Left lung (tissue), 10 donors: Measurements from ENCODE around the gene HNRNPA0. TPM values are rescaled to one million over a fixed set of nuclear protein-coding genes. Genes with fewer than 3 reads are reported as not detected.

Experiments
- ATAC-seq: fragments of 200-7000 bp; cut with Tn5 transposase; one replicate; pipeline ENCODE4 v1.9.1; 2020; ENCODE audit warnings: moderate library complexity
- DNase-seq, 4 donors: peaks; one replicate each; pipeline ENCODE4 v3.0.0-alpha.2; 2013 to 2020
- H3K27ac ChIP-seq, 2 donors: fragments of 200-600 bp; sonication (generic) in 1 of 2; one replicate each; pipeline versions ENCODE4 v1.5.0 to v1.8.0; 2020 to 2021
- H3K27me3 ChIP-seq, 2 donors: fragments of 200-600 bp; sonication (generic) in 1 of 2; one replicate each; pipeline versions ENCODE4 v1.5.0 to v1.8.0; 2020 to 2021
- H3K36me3 ChIP-seq, 2 donors: fragments of 200-600 bp; sonication (generic) in 1 of 2; one replicate each; pipeline versions ENCODE4 v1.5.0 to v1.8.0; 2020 to 2021
- H3K4me1 ChIP-seq, 2 donors: fragments of 200-600 bp; one replicate each; pipeline ENCODE4 v1.8.0; 2021
- H3K4me3 ChIP-seq, 2 donors: fragments of 200-600 bp; sonication (generic) in 1 of 2; one replicate each; pipeline versions ENCODE4 v1.5.0 to v1.8.0; 2020 to 2021; ENCODE audit warnings: mild to moderate bottlenecking in 1 of 2
- H3K9me3 ChIP-seq, 2 donors: fragments of 200-600 bp; sonication (generic) in 1 of 2; one replicate each; pipeline versions ENCODE4 v1.5.0 to v1.8.0; 2020 to 2021
- intact Hi-C, 2 donors: fragments of 100-400 bp; cut with DNase I; formaldehyde crosslinking; loops; one replicate each; pipeline versions ENCODE4 v1.11.2 to v1.14.2; 2022
- polyA plus RNA-seq, 6 donors: library from polyadenylated mRNA; unstranded; fragments of 120-200 nt; gene quantifications; one replicate each; pipeline ENCODE4 v1.2.1, GENCODE V29; 2013; ENCODE audit not compliant: insufficient read length in 6 of 6
- total RNA-seq, 2 donors: library from RNA; stranded (reverse); fragmentation: NEBNext Ultra II Directional; extraction: Animal tissue kit (Norgen Biotek cat#: 25700); gene quantifications; one replicate each; pipeline ENCODE4 v1.2.1, GENCODE V29; 2021
- TF ChIP-seq, protein P1 (sequence below), 2 donors: fragments of 200-600 bp; sonication (generic) in 1 of 2; IDR thresholded peaks; one replicate each; pipeline versions ENCODE4 v1.5.0 to v1.8.0; 2021; ENCODE audit warnings: antibody characterized with exemption in 2 of 2
- donor health status: DM: no; HTN: yes; CAD: no.
- donor health status: DM: no; HTN: no; CAD: no.

HNRNPA0 gene
- total and polyA plus RNA-seq, 8 donors, result 22.7 to 83.3 (median 71.1) TPM

DNA sequence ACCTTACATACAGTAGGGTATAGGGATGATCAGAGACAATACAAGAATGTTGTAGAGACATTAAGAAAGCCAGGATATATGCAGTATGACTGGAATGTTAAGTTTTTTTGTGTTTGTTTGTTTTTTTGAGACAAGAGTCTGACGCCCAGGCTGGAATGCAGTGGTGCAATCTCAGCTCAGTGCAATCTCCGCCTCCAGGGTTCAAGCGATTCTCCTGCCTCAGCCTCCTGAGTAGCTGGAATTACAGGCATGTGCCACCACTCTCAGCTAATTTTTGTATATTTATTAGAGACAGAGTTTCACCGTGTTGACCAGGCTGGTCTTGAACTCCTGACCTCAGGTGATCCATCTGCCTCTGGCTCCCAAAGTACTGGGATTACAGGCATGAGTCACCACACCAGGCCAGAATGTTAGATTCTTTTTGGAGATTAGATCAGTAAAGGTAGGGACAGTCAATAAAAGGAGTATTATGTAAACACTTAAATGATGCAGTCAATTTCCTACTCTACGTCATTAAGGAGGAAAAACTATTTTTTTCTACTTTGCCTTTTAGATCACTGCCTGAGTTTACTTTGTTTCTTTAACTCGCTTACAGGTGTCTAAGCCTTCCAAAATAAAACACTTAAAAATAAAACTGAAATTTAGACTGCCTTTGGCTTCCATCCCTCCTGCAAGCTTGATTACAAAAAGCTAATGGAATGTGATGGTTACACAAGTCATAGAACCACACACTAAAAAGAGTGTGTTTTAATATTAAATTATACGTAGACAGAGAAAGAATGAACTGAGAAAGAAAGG, 6.8 kb upstream of the HNRNPA0 start:
- intact Hi-C loops, result no loop called here
- no peak for DNase-seq
- TF ChIP-seq, protein P1, sequence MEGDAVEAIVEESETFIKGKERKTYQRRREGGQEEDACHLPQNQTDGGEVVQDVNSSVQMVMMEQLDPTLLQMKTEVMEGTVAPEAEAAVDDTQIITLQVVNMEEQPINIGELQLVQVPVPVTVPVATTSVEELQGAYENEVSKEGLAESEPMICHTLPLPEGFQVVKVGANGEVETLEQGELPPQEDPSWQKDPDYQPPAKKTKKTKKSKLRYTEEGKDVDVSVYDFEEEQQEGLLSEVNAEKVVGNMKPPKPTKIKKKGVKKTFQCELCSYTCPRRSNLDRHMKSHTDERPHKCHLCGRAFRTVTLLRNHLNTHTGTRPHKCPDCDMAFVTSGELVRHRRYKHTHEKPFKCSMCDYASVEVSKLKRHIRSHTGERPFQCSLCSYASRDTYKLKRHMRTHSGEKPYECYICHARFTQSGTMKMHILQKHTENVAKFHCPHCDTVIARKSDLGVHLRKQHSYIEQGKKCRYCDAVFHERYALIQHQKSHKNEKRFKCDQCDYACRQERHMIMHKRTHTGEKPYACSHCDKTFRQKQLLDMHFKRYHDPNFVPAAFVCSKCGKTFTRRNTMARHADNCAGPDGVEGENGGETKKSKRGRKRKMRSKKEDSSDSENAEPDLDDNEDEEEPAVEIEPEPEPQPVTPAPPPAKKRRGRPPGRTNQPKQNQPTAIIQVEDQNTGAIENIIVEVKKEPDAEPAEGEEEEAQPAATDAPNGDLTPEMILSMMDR (IDR thresholded peaks at IDR 0.05), result no peak
- Histone ChIP-seq H3K4me1 (no peaks in the 10 kb centered on the region), H3K9me3 (no peaks in the 10 kb centered on the region), H3K36me3 (no peaks in the 10 kb centered on the region), H3K27me3 (no peaks in the 10 kb centered on the region), H3K27ac (no peak overlapping the region), H3K4me3 (no peak overlapping the region)
- ATAC-seq, result peak; percentile 74

DNA sequence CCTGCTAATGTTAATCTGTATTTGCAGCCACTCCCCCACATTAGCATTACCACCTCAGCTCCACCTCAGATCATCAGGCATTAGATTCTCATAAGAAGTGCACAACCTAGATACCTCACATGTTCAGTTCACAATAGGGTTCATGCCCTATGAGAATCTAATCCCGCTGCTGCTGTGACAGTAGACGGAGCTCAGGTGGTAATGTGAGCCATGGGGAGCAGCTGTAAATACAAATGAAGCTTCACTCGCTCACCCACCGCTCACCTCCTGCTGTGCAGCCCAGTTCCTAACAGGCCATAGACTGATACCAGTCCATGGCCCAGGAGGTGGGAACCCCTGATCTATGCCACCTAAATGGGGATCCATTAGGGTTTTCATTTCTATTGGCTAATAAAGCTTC, 6.1 kb upstream of the HNRNPA0 start:
- no peak for ATAC-seq

DNA sequence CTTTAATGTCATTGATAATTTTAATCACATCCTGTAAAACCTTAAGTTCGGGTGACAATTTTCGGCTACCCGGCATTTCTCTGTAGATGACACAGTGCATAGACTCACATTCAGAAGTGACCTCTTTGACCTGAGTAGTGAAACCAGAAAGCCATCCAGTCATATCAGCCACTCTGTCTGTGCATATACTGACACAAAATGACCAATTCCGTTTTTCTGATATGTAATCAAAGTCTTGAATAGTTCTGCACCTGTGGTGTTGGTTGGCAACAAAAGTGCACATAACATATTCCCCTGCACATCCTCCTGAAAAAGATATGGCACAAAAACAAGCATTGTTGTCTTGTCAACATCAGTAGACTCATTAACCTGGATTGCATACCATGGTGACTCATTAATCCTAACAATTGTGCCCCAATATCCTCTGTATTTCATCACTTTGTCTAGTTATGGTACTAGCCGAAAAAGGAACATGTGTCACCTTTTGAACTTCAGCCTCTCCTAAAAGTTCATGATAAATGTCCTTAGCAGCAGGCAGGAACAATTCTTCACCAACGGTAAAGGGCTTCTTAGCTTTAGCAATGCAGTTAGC, 4.6 kb upstream of the HNRNPA0 start:
- no peaks in the 10 kb centered on the region for H3K36me3 ChIP-seq
- H3K27ac ChIP-seq, result no peak overlapping the region
- peaks cover 0 to 5% of the 10 kb centered on the region in 2 donors for H3K4me1 ChIP-seq
- intact Hi-C loops, result no loop called here
- no peaks in the 10 kb centered on the region for H3K27me3 ChIP-seq
- no peak overlapping the region for H3K4me3 ChIP-seq
- ATAC-seq (no peak), DNase-seq (no peak)
- TF ChIP-seq, protein P1 (IDR thresholded peaks at IDR 0.05), result no peak
- H3K9me3 ChIP-seq, result no peaks in the 10 kb centered on the region

More for the DNA sequence above, 6.1 kb upstream of the HNRNPA0 start:
- Histone ChIP-seq H3K36me3 (no peaks in the 10 kb centered on the region), H3K27me3 (no peaks in the 10 kb centered on the region), H3K4me3 (no peak overlapping the region), H3K4me1 (peaks cover 0 to 2% of the 10 kb centered on the region in 2 donors), H3K9me3 (no peaks in the 10 kb centered on the region), H3K27ac (no peak overlapping the region)
- intact Hi-C loops, result no loop called here
- no peak for DNase-seq
- TF ChIP-seq, protein P1 (IDR thresholded peaks at IDR 0.05), result no peak

DNA sequence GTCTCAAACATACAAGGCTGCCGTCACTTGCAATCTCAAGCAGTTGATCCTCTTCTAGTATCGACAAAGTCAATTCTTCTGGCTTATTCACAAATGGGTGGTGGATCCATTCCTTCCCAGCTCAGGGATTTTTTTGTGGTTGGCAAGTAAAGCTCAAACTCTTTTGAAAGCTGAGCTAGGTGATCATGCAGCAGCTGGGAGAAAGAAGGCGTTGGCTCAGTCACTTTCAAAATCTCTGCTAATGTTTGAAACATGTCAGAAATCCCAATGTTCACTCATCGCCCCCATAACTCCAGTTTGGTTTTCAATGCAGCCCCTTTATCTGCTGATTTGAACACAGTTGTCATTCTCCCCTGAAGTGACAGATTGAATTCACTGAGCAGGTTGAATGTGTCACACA, 4.0 kb upstream of the HNRNPA0 start:
- intact Hi-C loops, result no loop called here

DNA sequence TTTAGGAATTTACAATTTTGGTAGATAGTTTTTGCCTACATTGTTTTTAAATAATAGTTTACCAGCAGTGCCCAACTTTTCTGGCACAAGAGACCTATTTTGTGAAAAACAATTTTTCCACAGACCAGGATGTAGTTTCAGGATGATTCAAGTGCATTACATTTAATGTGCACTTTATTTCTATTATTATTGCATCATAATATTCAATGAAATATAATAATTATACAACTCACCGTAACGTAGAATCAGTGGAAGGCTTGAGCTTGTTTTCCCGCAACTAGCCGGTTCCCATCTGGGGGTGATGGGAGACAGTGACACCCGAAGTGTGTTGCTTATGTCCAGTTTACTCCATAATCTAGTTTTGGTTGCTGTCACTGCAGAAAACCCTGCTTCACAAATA, 3.5 kb upstream of the HNRNPA0 start:
- intact Hi-C loops, result no loop called here
- H3K4me3 ChIP-seq, result no peak overlapping the region
- TF ChIP-seq, protein P1 (IDR thresholded peaks at IDR 0.05), result no peak
- ATAC-seq (no peak), DNase-seq (no peak)
- no peaks in the 10 kb centered on the region for H3K9me3 ChIP-seq
- H3K27ac ChIP-seq, result no peak overlapping the region
- peaks cover 0 to 6% of the 10 kb centered on the region in 2 donors for H3K4me1 ChIP-seq
- H3K36me3 ChIP-seq, result no peaks in the 10 kb centered on the region
- H3K27me3 ChIP-seq, result no peaks in the 10 kb centered on the region

More for the DNA sequence above, 4.0 kb upstream of the HNRNPA0 start:
- Histone ChIP-seq H3K9me3 (no peaks in the 10 kb centered on the region), H3K36me3 (no peaks in the 10 kb centered on the region), H3K27me3 (no peaks in the 10 kb centered on the region), H3K4me1 (peaks cover 0 to 5% of the 10 kb centered on the region in 2 donors), H3K27ac (no peak overlapping the region), H3K4me3 (no peak overlapping the region)
- no peak for ATAC-seq
- TF ChIP-seq, protein P1 (IDR thresholded peaks at IDR 0.05), result no peak
- no peak for DNase-seq
